ENCODE results near the gene PYCR2.

DNA sequence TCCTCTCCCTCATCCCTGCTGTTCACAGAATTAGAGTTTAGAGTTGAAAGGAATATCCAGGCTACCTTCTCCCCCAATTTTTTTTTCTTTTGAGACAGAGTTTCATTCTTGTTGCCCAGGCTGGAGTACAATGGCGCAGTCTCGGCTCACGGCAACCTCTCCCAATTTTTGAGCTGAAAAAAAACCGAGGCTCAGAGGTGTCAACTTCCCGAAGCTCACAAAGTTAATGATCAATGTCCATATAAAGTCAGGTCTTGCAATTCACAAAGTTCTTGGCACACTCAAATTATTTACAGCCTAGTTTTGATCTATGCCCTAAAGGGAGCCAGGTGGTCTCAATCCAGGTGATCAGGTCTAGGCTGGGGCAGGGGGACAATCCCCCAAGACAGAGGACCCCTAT is 34.3 kb downstream of the PYCR2 start:
- TF ChIP-seq, protein P1, sequence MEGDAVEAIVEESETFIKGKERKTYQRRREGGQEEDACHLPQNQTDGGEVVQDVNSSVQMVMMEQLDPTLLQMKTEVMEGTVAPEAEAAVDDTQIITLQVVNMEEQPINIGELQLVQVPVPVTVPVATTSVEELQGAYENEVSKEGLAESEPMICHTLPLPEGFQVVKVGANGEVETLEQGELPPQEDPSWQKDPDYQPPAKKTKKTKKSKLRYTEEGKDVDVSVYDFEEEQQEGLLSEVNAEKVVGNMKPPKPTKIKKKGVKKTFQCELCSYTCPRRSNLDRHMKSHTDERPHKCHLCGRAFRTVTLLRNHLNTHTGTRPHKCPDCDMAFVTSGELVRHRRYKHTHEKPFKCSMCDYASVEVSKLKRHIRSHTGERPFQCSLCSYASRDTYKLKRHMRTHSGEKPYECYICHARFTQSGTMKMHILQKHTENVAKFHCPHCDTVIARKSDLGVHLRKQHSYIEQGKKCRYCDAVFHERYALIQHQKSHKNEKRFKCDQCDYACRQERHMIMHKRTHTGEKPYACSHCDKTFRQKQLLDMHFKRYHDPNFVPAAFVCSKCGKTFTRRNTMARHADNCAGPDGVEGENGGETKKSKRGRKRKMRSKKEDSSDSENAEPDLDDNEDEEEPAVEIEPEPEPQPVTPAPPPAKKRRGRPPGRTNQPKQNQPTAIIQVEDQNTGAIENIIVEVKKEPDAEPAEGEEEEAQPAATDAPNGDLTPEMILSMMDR (IDR thresholded peaks at IDR 0.05), result no peak
- TF ChIP-seq REST (IDR thresholded peaks at IDR 0.05; ENCODE audit: insufficient read depth in 1 of 2, low read depth in 2 of 2, low read length in 1 of 2), result no peak

Data from Panc1 (cell line).